Neural crest cell (in vitro differentiated cells): ENCODE data around the gene CDKN2B-AS1. TPM values are rescaled to one million over a fixed set of nuclear protein-coding genes. Genes with fewer than 3 reads are reported as not detected.

Source experiments
- DNase-seq: peaks from one replicate; pipeline ENCODE4 v3.0.0; 2021; ENCODE audit warnings: low read depth, mixed read lengths, low spot score
- H3K27ac Mint-ChIP-seq: one replicate; pipeline ENCODE4 v1.8.0; 2021; ENCODE audit warnings: mild to moderate bottlenecking, mixed read lengths; ENCODE audit not compliant: unreplicated experiment
- H3K27me3 Mint-ChIP-seq: 2 replicates; pipeline ENCODE4 v1.8.0; 2021; ENCODE audit warnings: low read depth, mild to moderate bottlenecking, mixed read lengths
- H3K36me3 Mint-ChIP-seq: 2 replicates; pipeline ENCODE4 v1.8.0; 2021; ENCODE audit warnings: low read depth, mild to moderate bottlenecking, mixed read lengths
- H3K4me1 Mint-ChIP-seq: 2 replicates; pipeline ENCODE4 v1.8.0; 2021; ENCODE audit warnings: mixed read lengths
- H3K4me3 Mint-ChIP-seq: one replicate; pipeline ENCODE4 v1.8.0; 2021; ENCODE audit warnings: mild to moderate bottlenecking, mixed read lengths
- H3K9me3 Mint-ChIP-seq: 2 replicates; pipeline ENCODE4 v1.8.0; 2021; ENCODE audit warnings: mixed read lengths
- CTCF ChIP-seq: fragments of 200-600 bp; sonication (generic); conservative IDR thresholded peaks from 2 replicates; pipeline ENCODE4 v1.5.0; 2021; ENCODE audit warnings: antibody characterized with exemption, mild to moderate bottlenecking
- total RNA-seq: library from RNA; stranded (reverse); gene quantifications from 2 replicates; pipeline ENCODE4 v1.2.1, GENCODE V29; 2021

The CDKN2B-AS1 gene
- total RNA-seq, 1 donor from 2014 or later = 0.21 TPM

GRCh38 chr9:22079873-22080341 lies 85.3 kb downstream of the CDKN2B-AS1 start:
- no peaks in the 10 kb centered on the region for H3K27me3 Mint-ChIP-seq
- no peak overlapping the region for H3K4me3 Mint-ChIP-seq
- TF ChIP-seq CTCF = no peak
- no peaks in the 10 kb centered on the region for H3K4me1 Mint-ChIP-seq
- H3K9me3 Mint-ChIP-seq = no peaks in the 10 kb centered on the region
- no peaks in the 10 kb centered on the region for H3K36me3 Mint-ChIP-seq
- H3K27ac Mint-ChIP-seq = no peak overlapping the region
- DNase-seq = no peak

- no peaks in the 10 kb centered on the region for H3K4me1 Mint-ChIP-seq
- no peak for TF ChIP-seq CTCF
- DNase-seq = no peak
- no peaks in the 10 kb centered on the region for H3K36me3 Mint-ChIP-seq
- H3K9me3 Mint-ChIP-seq = no peaks in the 10 kb centered on the region
- H3K27ac Mint-ChIP-seq = no peak overlapping the region
- H3K4me3 Mint-ChIP-seq = no peak overlapping the region
- H3K27me3 Mint-ChIP-seq = no peaks in the 10 kb centered on the region
Measured at GRCh38 chr9:22084336-22085035, 89.9 kb downstream of the CDKN2B-AS1 start.

GRCh38 chr9:22088053-22088716 lies 93.6 kb downstream of the CDKN2B-AS1 start:
- no peak for TF ChIP-seq CTCF
- DNase-seq = no peak
- Mint-ChIP-seq H3K36me3 (no peaks in the 10 kb centered on the region), H3K4me1 (no peaks in the 10 kb centered on the region), H3K9me3 (no peaks in the 10 kb centered on the region), H3K27ac (no peak overlapping the region), H3K4me3 (no peak overlapping the region), H3K27me3 (peaks cover 2% of the 10 kb centered on the region)

GRCh38 chr9:22088717-22089061 lies 94.1 kb downstream of the CDKN2B-AS1 start:
- Mint-ChIP-seq H3K4me1 (no peaks in the 10 kb centered on the region), H3K9me3 (no peaks in the 10 kb centered on the region), H3K27ac (no peak overlapping the region), H3K27me3 (peaks cover 2% of the 10 kb centered on the region), H3K36me3 (no peaks in the 10 kb centered on the region), H3K4me3 (no peak overlapping the region)
- no peak for DNase-seq
- TF ChIP-seq CTCF = no peak

GRCh38 chr9:22097707-22098106 lies 103.1 kb downstream of the CDKN2B-AS1 start:
- H3K27me3 Mint-ChIP-seq = peaks cover 5% of the 10 kb centered on the region
- no peak overlapping the region for H3K4me3 Mint-ChIP-seq
- DNase-seq = no peak
- no peaks in the 10 kb centered on the region for H3K9me3 Mint-ChIP-seq
- TF ChIP-seq CTCF = no peak
- no peaks in the 10 kb centered on the region for H3K36me3 Mint-ChIP-seq
- H3K27ac Mint-ChIP-seq = no peak overlapping the region
- peaks cover 6% of the 10 kb centered on the region for H3K4me1 Mint-ChIP-seq
